ENCODE measurements around the gene ASB3.

ASB3 gene

GRCh38 chr2:53752385-53752784 is 34.4 kb downstream of the ASB3 start:
- no peaks in the 10 kb centered on the region for H3K9me2 ChIP-seq (replicated peaks; ENCODE audit: low read depth, low read length)
- peaks cover 41% of the 10 kb centered on the region for H3K36me3 ChIP-seq (ENCODE audit: insufficient read depth, low read length)
- no peaks in the 10 kb centered on the region for H3K79me2 ChIP-seq (ENCODE audit: insufficient read depth, low read length)
- no peaks in the 10 kb centered on the region for H3F3A ChIP-seq (ENCODE audit: low read depth)
- H3K4me3 ChIP-seq (ENCODE audit: low read length, poor library complexity, severe bottlenecking), result no peak overlapping the region
- no peak for TF ChIP-seq EZH2phosphoT487 (IDR thresholded peaks at IDR 0.05; ENCODE audit: borderline replicate concordance)
- TF ChIP-seq, protein P1, sequence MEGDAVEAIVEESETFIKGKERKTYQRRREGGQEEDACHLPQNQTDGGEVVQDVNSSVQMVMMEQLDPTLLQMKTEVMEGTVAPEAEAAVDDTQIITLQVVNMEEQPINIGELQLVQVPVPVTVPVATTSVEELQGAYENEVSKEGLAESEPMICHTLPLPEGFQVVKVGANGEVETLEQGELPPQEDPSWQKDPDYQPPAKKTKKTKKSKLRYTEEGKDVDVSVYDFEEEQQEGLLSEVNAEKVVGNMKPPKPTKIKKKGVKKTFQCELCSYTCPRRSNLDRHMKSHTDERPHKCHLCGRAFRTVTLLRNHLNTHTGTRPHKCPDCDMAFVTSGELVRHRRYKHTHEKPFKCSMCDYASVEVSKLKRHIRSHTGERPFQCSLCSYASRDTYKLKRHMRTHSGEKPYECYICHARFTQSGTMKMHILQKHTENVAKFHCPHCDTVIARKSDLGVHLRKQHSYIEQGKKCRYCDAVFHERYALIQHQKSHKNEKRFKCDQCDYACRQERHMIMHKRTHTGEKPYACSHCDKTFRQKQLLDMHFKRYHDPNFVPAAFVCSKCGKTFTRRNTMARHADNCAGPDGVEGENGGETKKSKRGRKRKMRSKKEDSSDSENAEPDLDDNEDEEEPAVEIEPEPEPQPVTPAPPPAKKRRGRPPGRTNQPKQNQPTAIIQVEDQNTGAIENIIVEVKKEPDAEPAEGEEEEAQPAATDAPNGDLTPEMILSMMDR (conservative IDR thresholded peaks at IDR 0.05; ENCODE audit: low read length), result no peak
- H3K4me1 ChIP-seq (ENCODE audit: insufficient read depth, low read length, poor library complexity, severe bottlenecking), result no peaks in the 10 kb centered on the region
- no peaks in the 10 kb centered on the region for H3K9me3 ChIP-seq (ENCODE audit: insufficient read depth, low read depth, low read length)
- no peak overlapping the region for H3K4me2 ChIP-seq (ENCODE audit: low read depth, low read length, poor library complexity, severe bottlenecking)
- no peaks in the 10 kb centered on the region for H3K27me3 ChIP-seq (ENCODE audit: insufficient read depth, low read length, poor library complexity, severe bottlenecking)
- H3K9ac ChIP-seq (ENCODE audit: low read depth, low read length, poor library complexity, severe bottlenecking), result no peak overlapping the region
- no peaks in the 10 kb centered on the region for H4K20me1 ChIP-seq (ENCODE audit: insufficient read depth, low read length, poor library complexity, severe bottlenecking)
- H2AFZ ChIP-seq (ENCODE audit: low read length), result no peak overlapping the region

GRCh38 chr2:53751728-53752127 is 35.0 kb downstream of the ASB3 start:
- no peak for TF ChIP-seq EZH2phosphoT487 (IDR thresholded peaks at IDR 0.05; ENCODE audit: borderline replicate concordance)
- TF ChIP-seq, protein P1 (conservative IDR thresholded peaks at IDR 0.05; ENCODE audit: low read length), result no peak
- Histone ChIP-seq H3F3A (ENCODE audit: low read depth) (no peaks in the 10 kb centered on the region), H3K36me3 (ENCODE audit: insufficient read depth, low read length) (peaks cover 41% of the 10 kb centered on the region), H4K20me1 (ENCODE audit: insufficient read depth, low read length, poor library complexity, severe bottlenecking) (no peaks in the 10 kb centered on the region), H3K4me3 (ENCODE audit: low read length, poor library complexity, severe bottlenecking) (no peak overlapping the region), H3K9me3 (ENCODE audit: insufficient read depth, low read depth, low read length) (no peaks in the 10 kb centered on the region), H3K4me1 (ENCODE audit: insufficient read depth, low read length, poor library complexity, severe bottlenecking) (no peaks in the 10 kb centered on the region), H3K9me2 (replicated peaks; ENCODE audit: low read depth, low read length) (no peaks in the 10 kb centered on the region), H3K79me2 (ENCODE audit: insufficient read depth, low read length) (no peaks in the 10 kb centered on the region), H2AFZ (ENCODE audit: low read length) (no peak overlapping the region), H3K9ac (ENCODE audit: low read depth, low read length, poor library complexity, severe bottlenecking) (no peak overlapping the region), H3K27me3 (ENCODE audit: insufficient read depth, low read length, poor library complexity, severe bottlenecking) (no peaks in the 10 kb centered on the region), H3K4me2 (ENCODE audit: low read depth, low read length, poor library complexity, severe bottlenecking) (no peak overlapping the region)

GRCh38 chr2:53750041-53750768 is 36.5 kb downstream of the ASB3 start:
- no peak overlapping the region for H3K4me2 ChIP-seq (ENCODE audit: low read depth, low read length, poor library complexity, severe bottlenecking)
- H2AFZ ChIP-seq (ENCODE audit: low read length), result no peak overlapping the region
- H4K20me1 ChIP-seq (ENCODE audit: insufficient read depth, low read length, poor library complexity, severe bottlenecking), result no peaks in the 10 kb centered on the region
- TF ChIP-seq, protein P1 (conservative IDR thresholded peaks at IDR 0.05; ENCODE audit: low read length), result no peak
- no peak for TF ChIP-seq EZH2phosphoT487 (IDR thresholded peaks at IDR 0.05; ENCODE audit: borderline replicate concordance)
- H3K27me3 ChIP-seq (ENCODE audit: insufficient read depth, low read length, poor library complexity, severe bottlenecking), result no peaks in the 10 kb centered on the region
- H3K9me2 ChIP-seq (replicated peaks; ENCODE audit: low read depth, low read length), result no peaks in the 10 kb centered on the region
- H3K4me1 ChIP-seq (ENCODE audit: insufficient read depth, low read length, poor library complexity, severe bottlenecking), result no peaks in the 10 kb centered on the region
- no peaks in the 10 kb centered on the region for H3K9me3 ChIP-seq (ENCODE audit: insufficient read depth, low read depth, low read length)
- H3K36me3 ChIP-seq (ENCODE audit: insufficient read depth, low read length), result peaks cover 41% of the 10 kb centered on the region
- H3F3A ChIP-seq (ENCODE audit: low read depth), result no peaks in the 10 kb centered on the region
- H3K79me2 ChIP-seq (ENCODE audit: insufficient read depth, low read length), result no peaks in the 10 kb centered on the region
- no peak overlapping the region for H3K4me3 ChIP-seq (ENCODE audit: low read length, poor library complexity, severe bottlenecking)
- H3K9ac ChIP-seq (ENCODE audit: low read depth, low read length, poor library complexity, severe bottlenecking), result no peak overlapping the region
